ENCODE measurements around the gene DAD1.

Gene DAD1

DNA sequence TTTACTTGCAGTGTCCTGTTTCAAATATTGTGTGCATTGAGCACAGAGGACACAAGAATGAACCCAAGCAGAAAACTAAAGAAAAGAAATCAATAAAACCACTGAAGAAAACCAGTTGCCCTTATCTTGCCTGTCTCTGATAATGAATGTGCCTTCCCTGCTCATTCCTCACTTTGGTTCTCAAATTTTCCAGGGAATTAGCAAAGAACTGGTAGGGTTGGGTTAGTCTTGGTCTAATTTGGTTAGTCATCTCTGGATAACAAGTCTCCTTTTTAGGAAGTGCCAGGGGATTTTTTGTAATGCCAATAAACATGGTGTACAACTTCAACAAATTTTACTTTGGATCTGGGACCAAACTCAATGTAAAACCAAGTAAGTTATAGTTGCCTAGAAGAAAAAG lies 65.7 kb downstream of the DAD1 start:
- TF ChIP-seq CTCF (conservative IDR thresholded peaks at IDR 0.05; ENCODE audit: control insufficient read depth, insufficient read depth, low read depth, low read length), result no peak
- DNase-seq (ENCODE audit: low read depth), result no peak
- no peak overlapping the region for H3K4me3 ChIP-seq (ENCODE audit: control insufficient read depth, low read depth, low read length)

GRCh38 chr14:22522466-22522957 lies 66.5 kb downstream of the DAD1 start:
- H3K4me3 ChIP-seq (ENCODE audit: control insufficient read depth, low read depth, low read length), result no peak overlapping the region
- TF ChIP-seq CTCF (conservative IDR thresholded peaks at IDR 0.05; ENCODE audit: control insufficient read depth, insufficient read depth, low read depth, low read length), result no peak
- no peak for DNase-seq (ENCODE audit: low read depth)

GRCh38 chr14:22521449-22522239 lies 67.4 kb downstream of the DAD1 start:
- H3K4me3 ChIP-seq (ENCODE audit: control insufficient read depth, low read depth, low read length), result no peak overlapping the region
- no peak for TF ChIP-seq CTCF (conservative IDR thresholded peaks at IDR 0.05; ENCODE audit: control insufficient read depth, insufficient read depth, low read depth, low read length)
- DNase-seq (ENCODE audit: low read depth), result no peak

- no peak overlapping the region for H3K4me3 ChIP-seq (ENCODE audit: control insufficient read depth, low read depth, low read length)
- no peak for TF ChIP-seq CTCF (conservative IDR thresholded peaks at IDR 0.05; ENCODE audit: control insufficient read depth, insufficient read depth, low read depth, low read length)
- DNase-seq (ENCODE audit: low read depth), result no peak
Measured at GRCh38 chr14:22520796-22521195, 68.2 kb downstream of the DAD1 start.

- no peak overlapping the region for H3K4me3 ChIP-seq (ENCODE audit: control insufficient read depth, low read depth, low read length)
- TF ChIP-seq CTCF (conservative IDR thresholded peaks at IDR 0.05; ENCODE audit: control insufficient read depth, insufficient read depth, low read depth, low read length), result no peak
- DNase-seq (ENCODE audit: low read depth), result peak; percentile 65
Measured at GRCh38 chr14:22519877-22520685, 68.9 kb downstream of the DAD1 start.

DNA sequence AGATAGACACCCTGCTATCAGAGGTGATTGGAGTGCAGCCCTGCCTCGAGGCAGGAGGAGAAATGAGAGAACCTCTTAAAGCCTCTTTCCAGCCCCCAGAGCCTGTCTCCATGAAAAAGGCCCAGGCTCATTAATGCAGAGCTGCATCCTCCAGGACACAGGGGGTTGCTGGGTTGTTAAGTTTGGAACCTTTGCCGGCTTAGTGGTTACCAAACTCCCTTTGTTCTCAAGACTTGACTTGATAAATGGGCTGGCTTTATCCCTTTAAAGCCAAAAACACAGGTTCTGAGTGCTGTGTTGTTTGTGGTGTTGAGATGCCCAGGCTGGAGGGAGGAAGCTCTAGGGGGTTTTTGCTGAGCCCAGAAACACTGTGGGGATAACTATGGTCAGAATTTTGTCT lies 71.0 kb downstream of the DAD1 start:
- no peak overlapping the region for H3K4me3 ChIP-seq (ENCODE audit: control insufficient read depth, low read depth, low read length)
- no peak for TF ChIP-seq CTCF (conservative IDR thresholded peaks at IDR 0.05; ENCODE audit: control insufficient read depth, insufficient read depth, low read depth, low read length)
- no peak for DNase-seq (ENCODE audit: low read depth)
